SK-N-MC (cell line): ENCODE results near the gene TBX3.
A peak's percentile ranks its signal among the peaks of the same experiment; 100 is the strongest.
"Not testable (repeated sequence)": the region's sequence is repeated elsewhere in the genome, so short reads cannot be mapped to it uniquely, and the experiment has no call there.

Experiments
- DNase-seq: peaks from one replicate; pipeline ENCODE4 v3.0.0-alpha.2; 2011; ENCODE audit warnings: low read depth, low spot score
- H3K27ac ChIP-seq: fragments of 200-600 bp; sonication (generic); 2 replicates; pipeline ENCODE4 v1.5.1; 2016; ENCODE audit warnings: mixed run types
- H3K36me3 ChIP-seq: fragments of 200-600 bp; sonication (generic); 2 replicates; pipeline ENCODE4 v1.6.1; 2017; ENCODE audit warnings: antibody characterized with exemption, low read length, mixed read lengths; ENCODE audit not compliant: insufficient read depth
- H3K4me3 ChIP-seq: fragments of 200-600 bp; sonication (generic); 2 replicates; pipeline ENCODE4 v1.5.1; 2016
- H3K9ac ChIP-seq: fragments of 200-600 bp; sonication (generic); 2 replicates; pipeline ENCODE4 v1.8.0; 2017; ENCODE audit warnings: mixed run types, mixed read lengths; ENCODE audit not compliant: insufficient read length
- H3K9me3 ChIP-seq: fragments of 200-600 bp; sonication (generic); 2 replicates; pipeline ENCODE4 v1.6.1; 2017; ENCODE audit warnings: low read depth, mild to moderate bottlenecking, antibody characterized with exemption, low read length, moderate library complexity, mixed read lengths
- EZH2 ChIP-seq: fragments of 200-600 bp; sonication (generic); IDR thresholded peaks from one replicate; pipeline ENCODE4 v1.6.1; 2017; ENCODE audit warnings: antibody characterized with exemption
- FOXP2 ChIP-seq: optimal IDR thresholded peaks from 2 replicates; pipeline ENCODE3; 2011; ENCODE audit warnings: mild to moderate bottlenecking, moderate library complexity; ENCODE audit not compliant: insufficient read depth; ENCODE audit errors: extremely low read length, control extremely low read depth
- POLR2AphosphoS5 ChIP-seq: IDR thresholded peaks from 2 replicates; pipeline ENCODE4 v1.6.1; 2012; ENCODE audit warnings: mild to moderate bottlenecking, low read depth, low read length, borderline replicate concordance

Gene TBX3

DNA sequence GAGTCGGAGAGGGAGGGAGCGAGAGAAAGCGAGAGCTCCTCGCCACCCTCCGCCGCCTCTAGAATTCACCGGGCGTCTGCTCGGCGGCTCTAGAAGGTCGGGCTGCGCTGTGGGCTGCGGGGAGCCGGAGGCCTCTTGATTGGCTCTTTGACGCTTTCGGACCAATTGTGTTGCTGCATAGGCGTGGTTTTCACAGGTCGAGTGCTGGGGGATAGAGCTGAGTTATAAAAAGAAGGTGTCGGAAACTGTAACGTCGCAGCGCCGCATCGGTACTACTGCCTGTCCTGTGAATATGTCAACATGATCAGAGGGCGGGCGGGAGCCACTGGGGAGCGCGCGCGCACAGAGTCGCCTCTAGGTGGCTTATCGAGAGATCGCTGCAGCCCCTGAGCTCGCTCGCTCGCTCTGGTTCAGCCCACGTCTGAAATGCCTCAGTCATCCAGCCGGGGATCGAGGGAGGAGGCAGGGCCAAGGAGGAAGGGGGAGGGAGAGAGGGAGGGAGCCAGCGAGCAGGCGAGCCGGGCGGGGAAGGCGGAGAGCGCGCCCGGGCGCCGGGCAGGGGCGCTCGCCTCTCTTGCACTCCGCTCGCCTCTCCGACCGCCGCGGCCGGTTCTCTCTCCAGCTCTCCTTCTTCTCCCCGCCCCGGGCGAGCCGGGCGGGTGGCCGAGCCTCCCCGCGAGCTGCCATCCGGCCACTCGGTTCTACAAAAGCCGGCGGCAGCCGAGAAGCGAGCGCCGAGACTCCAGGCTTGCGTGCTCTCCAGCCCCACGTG, at the start of gene TBX3:
Gene TBX3 (minus strand): TSS at position 78 of the 772 bp plus-strand sequence. CDS start 975 bp downstream, outside the sequence.
- peak within 1 kb of the TSS; percentile 87 for H3K27ac ChIP-seq
- H3K4me3 ChIP-seq: peak within 1 kb of the TSS; percentile 75
- peak; percentile 77 for TF ChIP-seq POLR2AphosphoS5
- TF ChIP-seq FOXP2: no peak
- peak; percentile 97 for DNase-seq
- peak within 1 kb of the TSS; percentile 78 for H3K9ac ChIP-seq
- peaks cover 19% of the 10 kb centered on the region for H3K36me3 ChIP-seq
- H3K9me3 ChIP-seq: no peaks in the 10 kb centered on the region

DNA sequence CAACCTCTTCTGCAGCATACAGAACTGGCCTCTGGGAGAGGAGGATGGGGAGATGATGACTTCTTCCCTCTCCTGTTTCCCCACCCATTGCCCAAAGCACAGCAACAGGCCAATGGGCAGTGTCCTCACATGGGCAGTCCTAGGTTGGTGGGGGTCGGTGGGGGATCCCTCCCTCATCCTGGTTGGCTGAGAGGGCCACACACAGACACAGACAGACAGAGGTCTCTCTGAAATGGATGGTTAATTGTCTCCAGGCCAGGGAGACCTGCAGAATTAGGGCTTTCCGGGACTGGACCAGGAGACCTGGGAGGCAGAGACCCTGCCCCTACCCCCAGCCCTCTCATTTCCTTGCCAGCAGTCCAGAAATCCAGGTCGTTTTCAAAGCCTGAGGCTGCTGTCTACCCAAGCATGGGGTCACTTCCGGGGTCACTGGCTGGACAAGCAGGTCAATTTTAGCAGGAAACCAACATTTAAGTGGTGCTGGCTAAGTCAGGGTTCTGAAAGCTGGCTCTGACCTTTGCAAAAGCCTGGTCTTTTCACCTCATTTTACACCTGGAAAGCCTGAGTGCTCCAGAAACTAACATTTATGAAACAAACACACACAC, 48.6 kb upstream of the TBX3 start:
- H3K4me3 ChIP-seq: no peak overlapping the region
- no peaks in the 10 kb centered on the region for H3K36me3 ChIP-seq
- H3K27ac ChIP-seq: no peak overlapping the region
- DNase-seq: no peak
- H3K9ac ChIP-seq: no peak overlapping the region
- TF ChIP-seq POLR2AphosphoS5: no peak
- no peak for TF ChIP-seq FOXP2
- no peak for TF ChIP-seq EZH2
- no peaks in the 10 kb centered on the region for H3K9me3 ChIP-seq

DNA sequence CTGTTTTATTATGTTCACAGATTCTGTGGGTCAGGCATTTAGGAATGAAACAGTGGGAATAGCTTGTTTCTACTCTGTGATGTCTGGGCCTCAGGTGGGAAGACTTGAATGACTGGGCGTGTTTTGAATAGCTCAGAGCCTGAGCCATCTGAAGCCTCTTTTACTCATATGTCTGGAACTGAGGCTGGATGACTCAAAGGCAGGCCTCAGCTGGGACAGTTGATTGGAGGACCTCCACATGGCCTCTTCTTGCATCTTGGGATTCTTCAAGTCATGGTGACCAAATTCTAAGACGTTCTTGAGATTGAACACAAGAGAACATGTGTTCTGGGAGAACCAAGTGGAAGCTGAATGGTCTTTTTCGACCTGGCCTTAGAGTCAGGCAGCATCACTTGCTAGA, 45.8 kb upstream of the TBX3 start:
- Histone ChIP-seq H3K9me3 (no peaks in the 10 kb centered on the region), H3K4me3 (no peak overlapping the region), H3K36me3 (no peaks in the 10 kb centered on the region), H3K27ac (no peak overlapping the region), H3K9ac (no peak overlapping the region)
- DNase-seq: no peak
- TF ChIP-seq FOXP2 (no peak), POLR2AphosphoS5 (no peak), EZH2 (no peak)

DNA sequence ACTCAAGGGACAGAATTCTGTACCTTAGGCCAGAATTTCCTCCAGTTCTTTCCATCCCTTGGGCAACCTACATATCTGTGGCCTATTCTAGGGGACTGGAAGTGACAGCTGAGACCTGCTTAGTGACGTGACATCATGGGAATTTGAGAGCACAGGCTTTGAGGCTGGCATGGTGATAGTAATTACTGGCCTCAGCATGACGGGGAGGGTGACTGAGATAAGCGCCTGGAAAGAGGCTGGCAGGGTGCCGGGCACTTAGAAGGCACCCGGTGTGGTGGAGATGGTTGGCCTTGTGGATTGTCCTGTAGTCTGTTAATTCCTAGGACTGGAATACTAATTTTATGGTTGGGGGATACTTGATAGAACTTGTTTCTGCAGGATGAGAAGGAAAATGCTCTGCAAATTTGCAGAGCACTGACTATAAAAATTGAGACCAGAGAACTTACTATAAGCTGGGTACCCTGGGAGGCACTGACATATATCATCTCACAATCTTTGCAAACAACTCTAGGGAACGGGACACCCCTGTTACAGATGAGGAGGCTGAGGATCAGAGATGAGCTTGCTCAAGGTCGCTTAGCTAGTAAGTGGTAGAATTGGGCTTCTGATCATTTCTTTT, 42.2 kb upstream of the TBX3 start:
- DNase-seq: no peak
- Histone ChIP-seq H3K36me3 (no peaks in the 10 kb centered on the region), H3K9ac (no peak overlapping the region), H3K4me3 (no peak overlapping the region), H3K9me3 (no peaks in the 10 kb centered on the region), H3K27ac (no peak overlapping the region)
- TF ChIP-seq POLR2AphosphoS5: no peak
- no peak for TF ChIP-seq EZH2
- TF ChIP-seq FOXP2: no peak

DNA sequence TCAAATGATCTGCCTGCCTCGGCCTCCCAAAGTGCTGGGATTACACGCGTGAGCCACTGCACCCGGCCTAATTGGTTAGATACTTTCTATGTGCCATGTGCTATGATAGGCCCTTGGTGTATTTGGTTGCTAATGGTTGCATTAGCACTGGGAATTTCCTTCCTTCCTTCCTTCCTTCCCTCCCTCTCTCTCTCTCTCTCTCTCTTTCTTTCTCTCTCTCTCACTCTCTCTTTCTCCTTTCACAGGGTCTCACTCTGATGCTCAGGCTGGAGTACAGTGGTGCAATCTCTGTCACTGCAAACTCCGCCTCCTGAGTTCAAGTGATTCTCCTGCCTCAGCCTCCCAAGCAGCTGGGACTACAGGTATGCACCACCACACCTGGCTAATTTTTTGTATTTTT, 38.2 kb upstream of the TBX3 start:
- not testable (repeated sequence) for DNase-seq, H3K9me3 ChIP-seq, H3K9ac ChIP-seq, H3K36me3 ChIP-seq, H3K27ac ChIP-seq, H3K4me3 ChIP-seq

DNA sequence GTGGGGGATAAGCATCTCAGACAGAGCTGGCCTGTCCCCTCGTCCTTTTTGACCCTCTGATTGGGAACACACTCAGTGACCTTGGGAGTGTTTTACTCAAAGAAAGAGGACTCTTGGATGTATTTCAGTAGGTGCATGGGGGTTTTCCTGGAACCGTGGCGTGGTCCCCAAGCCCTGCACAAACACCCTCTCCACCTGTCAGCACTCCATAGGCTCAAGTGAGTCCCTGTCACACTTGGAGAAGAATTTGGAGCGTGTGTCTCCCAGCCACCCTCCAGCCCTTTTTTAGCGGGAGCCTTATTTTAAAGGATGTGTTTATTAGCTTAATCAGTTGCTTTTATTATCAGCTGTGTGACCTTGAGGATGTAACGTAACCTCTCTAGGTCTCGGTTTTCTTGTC, 37.3 kb upstream of the TBX3 start:
- Histone ChIP-seq H3K9me3 (no peaks in the 10 kb centered on the region), H3K27ac (no peak overlapping the region), H3K4me3 (no peak overlapping the region), H3K36me3 (no peaks in the 10 kb centered on the region), H3K9ac (no peak overlapping the region)
- no peak for TF ChIP-seq POLR2AphosphoS5
- TF ChIP-seq FOXP2: no peak
- no peak for TF ChIP-seq EZH2
- no peak for DNase-seq

DNA sequence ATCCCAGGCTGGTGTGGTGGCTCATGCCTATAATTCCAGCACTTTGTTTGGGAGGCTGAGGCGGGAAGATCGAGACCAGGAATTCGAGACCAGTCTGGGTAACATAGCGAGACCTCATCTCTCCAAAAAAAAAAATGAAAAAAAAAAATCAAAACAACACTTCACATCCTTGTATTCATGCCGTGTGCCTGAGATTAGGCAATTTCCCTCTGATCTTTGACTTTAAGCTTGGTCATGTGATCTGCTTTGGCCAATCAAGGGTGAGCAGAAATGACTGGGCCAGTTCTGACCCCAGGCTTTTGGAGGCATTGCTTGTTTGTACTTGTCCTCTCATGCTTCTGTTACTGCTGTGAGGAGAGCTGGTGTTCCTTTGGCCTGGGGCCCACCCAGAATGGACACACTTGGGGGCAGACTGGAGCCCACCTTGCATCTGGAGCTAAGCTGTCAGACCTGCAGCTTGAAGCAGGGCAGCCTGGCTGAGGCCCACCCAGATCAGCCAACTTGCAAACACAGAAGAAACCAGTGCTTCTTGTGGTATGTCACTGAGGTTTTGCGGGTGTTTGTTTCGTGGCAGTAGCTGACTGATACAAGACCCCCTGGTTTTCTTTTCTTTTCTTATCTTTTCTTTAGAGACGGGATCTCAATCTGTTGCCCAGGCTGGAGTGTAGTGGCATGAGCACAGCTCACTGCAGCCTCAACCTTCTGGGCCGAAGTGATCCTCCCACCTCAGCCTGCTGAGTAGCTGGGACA, 29.7 kb upstream of the TBX3 start:
- Histone ChIP-seq H3K4me3 (no peak overlapping the region), H3K9ac (no peak overlapping the region), H3K9me3 (no peaks in the 10 kb centered on the region), H3K27ac (no peak overlapping the region), H3K36me3 (no peaks in the 10 kb centered on the region)
- TF ChIP-seq POLR2AphosphoS5 (no peak), EZH2 (no peak), FOXP2 (no peak)
- no peak for DNase-seq

DNA sequence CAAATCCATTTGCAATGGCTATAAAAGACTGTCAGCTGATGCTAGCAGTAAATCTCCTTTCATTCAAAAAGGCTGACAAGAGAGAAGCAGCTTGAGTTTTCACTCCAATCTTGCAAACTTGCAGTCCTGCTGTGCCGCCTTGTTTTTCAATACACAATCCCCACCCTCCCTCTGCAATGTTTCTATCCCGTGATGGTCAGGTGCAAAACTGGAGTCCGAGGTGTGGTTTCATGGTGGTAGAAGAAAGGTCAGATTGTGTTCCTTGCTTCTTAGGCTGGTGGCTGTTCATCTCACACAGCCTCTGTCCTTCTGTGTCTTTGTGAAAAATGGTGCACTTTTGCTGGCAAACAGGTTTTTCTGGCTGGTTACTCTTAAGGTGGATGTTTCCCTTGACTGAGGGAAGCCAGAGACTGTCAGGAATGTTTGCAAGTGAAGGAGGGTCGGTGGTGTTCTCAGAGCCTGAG, 27.7 kb upstream of the TBX3 start:
- Histone ChIP-seq H3K36me3 (no peaks in the 10 kb centered on the region), H3K9ac (no peak overlapping the region), H3K27ac (no peak overlapping the region), H3K9me3 (no peaks in the 10 kb centered on the region), H3K4me3 (no peak overlapping the region)
- TF ChIP-seq FOXP2 (no peak), EZH2 (no peak), POLR2AphosphoS5 (no peak)
- no peak for DNase-seq
